Measurements from ENCODE around the gene YKT6.

DNA sequence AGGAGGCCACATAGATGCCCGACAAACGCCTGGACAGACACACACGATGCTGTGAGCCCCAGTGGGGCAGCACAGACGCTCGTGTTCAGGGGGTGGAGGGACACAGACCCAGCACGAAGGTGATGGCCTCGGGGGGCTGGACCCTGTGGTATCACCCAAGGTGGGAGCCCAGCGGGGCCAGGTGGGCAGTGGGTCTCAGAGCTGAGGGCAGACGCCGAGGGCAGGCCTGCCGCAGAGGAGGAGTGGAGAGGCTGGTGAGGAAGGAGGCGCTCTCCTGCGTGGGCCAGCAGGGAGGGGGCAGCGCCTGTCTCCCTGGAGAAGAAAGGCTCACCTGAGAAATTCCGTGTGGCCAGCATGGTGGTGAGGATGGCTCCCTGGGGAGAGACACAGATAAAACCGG lies 39.6 kb downstream of the YKT6 start:
- TF ChIP-seq RARB (CRISPR knock-in tag; IDR thresholded peaks at IDR 0.05) (no peak), SNAI2 (CRISPR knock-in tag; IDR thresholded peaks at IDR 0.05) (no peak), ZNF8 (CRISPR knock-in tag; IDR thresholded peaks at IDR 0.05) (no peak), ARNTL (CRISPR knock-in tag; IDR thresholded peaks at IDR 0.05; ENCODE audit: borderline replicate concordance, low read depth) (no peak), ZFP3 (CRISPR knock-in tag; IDR thresholded peaks at IDR 0.05) (no peak), ZC3H10 (CRISPR knock-in tag; IDR thresholded peaks at IDR 0.05) (no peak)
- TF ChIP-seq, protein P1, sequence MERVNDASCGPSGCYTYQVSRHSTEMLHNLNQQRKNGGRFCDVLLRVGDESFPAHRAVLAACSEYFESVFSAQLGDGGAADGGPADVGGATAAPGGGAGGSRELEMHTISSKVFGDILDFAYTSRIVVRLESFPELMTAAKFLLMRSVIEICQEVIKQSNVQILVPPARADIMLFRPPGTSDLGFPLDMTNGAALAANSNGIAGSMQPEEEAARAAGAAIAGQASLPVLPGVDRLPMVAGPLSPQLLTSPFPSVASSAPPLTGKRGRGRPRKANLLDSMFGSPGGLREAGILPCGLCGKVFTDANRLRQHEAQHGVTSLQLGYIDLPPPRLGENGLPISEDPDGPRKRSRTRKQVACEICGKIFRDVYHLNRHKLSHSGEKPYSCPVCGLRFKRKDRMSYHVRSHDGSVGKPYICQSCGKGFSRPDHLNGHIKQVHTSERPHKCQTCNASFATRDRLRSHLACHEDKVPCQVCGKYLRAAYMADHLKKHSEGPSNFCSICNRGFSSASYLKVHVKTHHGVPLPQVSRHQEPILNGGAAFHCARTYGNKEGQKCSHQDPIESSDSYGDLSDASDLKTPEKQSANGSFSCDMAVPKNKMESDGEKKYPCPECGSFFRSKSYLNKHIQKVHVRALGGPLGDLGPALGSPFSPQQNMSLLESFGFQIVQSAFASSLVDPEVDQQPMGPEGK (CRISPR knock-in tag; IDR thresholded peaks at IDR 0.05; ENCODE audit: borderline replicate concordance), result no peak
- TF ChIP-seq, protein P2, sequence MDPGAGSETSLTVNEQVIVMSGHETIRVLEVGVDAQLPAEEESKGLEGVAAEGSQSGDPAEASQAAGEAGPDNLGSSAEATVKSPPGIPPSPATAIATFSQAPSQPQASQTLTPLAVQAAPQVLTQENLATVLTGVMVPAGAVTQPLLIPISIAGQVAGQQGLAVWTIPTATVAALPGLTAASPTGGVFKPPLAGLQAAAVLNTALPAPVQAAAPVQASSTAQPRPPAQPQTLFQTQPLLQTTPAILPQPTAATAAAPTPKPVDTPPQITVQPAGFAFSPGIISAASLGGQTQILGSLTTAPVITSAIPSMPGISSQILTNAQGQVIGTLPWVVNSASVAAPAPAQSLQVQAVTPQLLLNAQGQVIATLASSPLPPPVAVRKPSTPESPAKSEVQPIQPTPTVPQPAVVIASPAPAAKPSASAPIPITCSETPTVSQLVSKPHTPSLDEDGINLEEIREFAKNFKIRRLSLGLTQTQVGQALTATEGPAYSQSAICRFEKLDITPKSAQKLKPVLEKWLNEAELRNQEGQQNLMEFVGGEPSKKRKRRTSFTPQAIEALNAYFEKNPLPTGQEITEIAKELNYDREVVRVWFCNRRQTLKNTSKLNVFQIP (CRISPR knock-in tag; IDR thresholded peaks at IDR 0.05; ENCODE audit: borderline replicate concordance, low read depth), result no peak

Measured in SK-N-SH treated with all-trans-retinoic acid at 6 μM for 48 hours (cell line).